Brain microvascular endothelial cell (primary cell): ENCODE results near the gene SERPIND1.

Experiments
- DNase-seq: peaks from one replicate; pipeline ENCODE4 v3.0.0-alpha.2; 2020
- H3K27ac ChIP-seq: fragments of 250-450 bp; sonication (Bioruptor Pico); 2 replicates; pipeline ENCODE4 v1.5.1; 2020; ENCODE audit warnings: mild to moderate bottlenecking, moderate library complexity
- H3K27me3 ChIP-seq: fragments of 250-450 bp; sonication (Bioruptor Pico); replicated peaks from 2 replicates; pipeline ENCODE4 v1.5.1; 2020; ENCODE audit warnings: mild to moderate bottlenecking
- H3K36me3 ChIP-seq: fragments of 250-450 bp; sonication (Bioruptor Pico); replicated peaks from 2 replicates; pipeline ENCODE4 v1.5.1; 2020; ENCODE audit warnings: mild to moderate bottlenecking
- H3K4me3 ChIP-seq: 2 replicates; pipeline ENCODE4 v1.5.1; 2011; ENCODE audit warnings: low read depth, mild to moderate bottlenecking, control low read depth, low read length, moderate library complexity
- in situ Hi-C: cut with HindIII; loops from 2 replicates; pipeline ENCODE4 v1.10.0; 2017; ENCODE audit warnings: low sequenced_read_pairs, low pct_ligation_motif_present
- TF ChIP-seq, protein P1 (sequence below): IDR thresholded peaks from 2 replicates; pipeline ENCODE4 v1.5.1; 2011; ENCODE audit warnings: low read depth, mild to moderate bottlenecking, moderate library complexity, low read length, control low read depth, inconsistent platforms; ENCODE audit errors: missing control alignments

The SERPIND1 gene

DNA sequence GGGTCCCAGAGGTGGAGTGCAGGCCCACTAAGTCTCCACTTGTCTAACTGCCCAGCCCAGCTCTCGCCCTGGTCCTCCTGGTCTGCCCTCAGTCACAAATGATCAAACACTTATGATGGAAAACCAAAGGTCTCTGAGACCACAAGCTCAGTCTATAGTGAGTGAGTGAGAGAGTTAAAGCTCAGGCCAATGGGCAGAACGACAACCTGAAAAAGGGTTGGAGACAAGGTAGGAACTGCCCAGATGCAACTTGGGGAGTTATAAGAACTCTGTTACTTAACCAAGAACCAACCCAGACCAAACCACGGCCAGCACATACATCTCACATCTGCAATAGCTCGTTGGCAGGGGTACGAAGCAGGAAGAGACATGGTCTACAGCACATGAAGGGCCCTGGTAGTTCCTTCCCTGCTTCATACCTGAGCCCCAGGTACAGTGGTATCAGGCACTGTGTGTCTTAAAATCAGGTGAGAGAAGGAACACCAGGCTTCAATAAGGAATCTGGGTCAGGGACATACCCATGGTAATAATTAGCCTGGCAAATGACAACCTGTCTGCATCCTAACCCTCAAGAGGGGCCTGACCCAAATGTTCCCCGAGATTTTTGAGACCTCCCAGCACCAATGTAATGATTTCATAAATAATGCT is 35.7 kb downstream of the SERPIND1 start:
- DNase-seq, result no peak
- peaks cover 36% of the 10 kb centered on the region for H3K36me3 ChIP-seq
- in situ Hi-C loops, result no loop called here
- no peaks in the 10 kb centered on the region for H3K27me3 ChIP-seq
- H3K4me3 ChIP-seq, result no peak overlapping the region
- H3K27ac ChIP-seq, result no peak overlapping the region
- TF ChIP-seq, protein P1, sequence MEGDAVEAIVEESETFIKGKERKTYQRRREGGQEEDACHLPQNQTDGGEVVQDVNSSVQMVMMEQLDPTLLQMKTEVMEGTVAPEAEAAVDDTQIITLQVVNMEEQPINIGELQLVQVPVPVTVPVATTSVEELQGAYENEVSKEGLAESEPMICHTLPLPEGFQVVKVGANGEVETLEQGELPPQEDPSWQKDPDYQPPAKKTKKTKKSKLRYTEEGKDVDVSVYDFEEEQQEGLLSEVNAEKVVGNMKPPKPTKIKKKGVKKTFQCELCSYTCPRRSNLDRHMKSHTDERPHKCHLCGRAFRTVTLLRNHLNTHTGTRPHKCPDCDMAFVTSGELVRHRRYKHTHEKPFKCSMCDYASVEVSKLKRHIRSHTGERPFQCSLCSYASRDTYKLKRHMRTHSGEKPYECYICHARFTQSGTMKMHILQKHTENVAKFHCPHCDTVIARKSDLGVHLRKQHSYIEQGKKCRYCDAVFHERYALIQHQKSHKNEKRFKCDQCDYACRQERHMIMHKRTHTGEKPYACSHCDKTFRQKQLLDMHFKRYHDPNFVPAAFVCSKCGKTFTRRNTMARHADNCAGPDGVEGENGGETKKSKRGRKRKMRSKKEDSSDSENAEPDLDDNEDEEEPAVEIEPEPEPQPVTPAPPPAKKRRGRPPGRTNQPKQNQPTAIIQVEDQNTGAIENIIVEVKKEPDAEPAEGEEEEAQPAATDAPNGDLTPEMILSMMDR, result no peak

DNA sequence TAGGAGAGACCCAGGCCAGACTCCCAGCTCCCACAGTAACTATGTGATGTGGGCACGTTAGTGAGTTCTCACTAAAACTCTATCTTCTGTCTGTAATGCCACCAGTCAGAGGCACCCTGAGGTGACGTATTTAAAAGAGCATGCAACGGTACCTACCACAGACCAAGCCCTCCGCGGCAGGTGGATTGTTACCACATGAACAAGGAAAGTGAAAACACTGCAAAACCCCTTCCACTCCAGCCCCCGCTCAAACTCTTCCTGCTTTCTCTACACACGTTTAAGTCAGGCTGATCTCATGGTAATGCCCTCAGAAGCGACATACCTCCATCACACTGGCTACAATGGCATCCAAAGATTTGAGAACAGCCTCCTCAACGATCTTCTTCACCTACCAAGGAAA is 36.7 kb downstream of the SERPIND1 start:
- no peak for DNase-seq
- H3K27ac ChIP-seq, result no peak overlapping the region
- TF ChIP-seq, protein P1, result no peak
- no peak overlapping the region for H3K4me3 ChIP-seq
- in situ Hi-C loops, result no loop called here
- peaks cover 30% of the 10 kb centered on the region for H3K36me3 ChIP-seq
- H3K27me3 ChIP-seq, result no peaks in the 10 kb centered on the region

DNA sequence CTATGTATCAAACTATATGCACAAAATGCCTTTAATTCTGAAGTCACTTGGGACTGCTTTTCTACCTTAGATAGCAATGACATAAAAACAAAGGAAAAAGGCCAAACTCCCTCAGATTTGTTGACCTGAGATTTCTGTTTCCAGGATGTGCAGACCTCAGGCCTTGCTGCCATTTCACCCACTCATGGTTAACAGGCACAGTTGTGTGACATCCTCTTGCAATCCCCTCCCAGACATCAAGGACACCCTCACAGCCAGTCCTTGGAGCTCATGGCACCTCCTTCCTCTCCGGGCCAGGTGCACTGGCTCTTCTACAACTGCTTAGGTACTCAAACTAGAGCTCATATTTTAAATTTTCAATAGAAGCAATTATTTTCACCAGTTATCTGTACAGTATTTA is 37.3 kb downstream of the SERPIND1 start:
- in situ Hi-C loops, result no loop called here
- H3K27ac ChIP-seq, result no peak overlapping the region
- TF ChIP-seq, protein P1, result no peak
- DNase-seq, result no peak
- H3K36me3 ChIP-seq, result peaks cover 31% of the 10 kb centered on the region
- no peaks in the 10 kb centered on the region for H3K27me3 ChIP-seq
- no peak overlapping the region for H3K4me3 ChIP-seq

DNA sequence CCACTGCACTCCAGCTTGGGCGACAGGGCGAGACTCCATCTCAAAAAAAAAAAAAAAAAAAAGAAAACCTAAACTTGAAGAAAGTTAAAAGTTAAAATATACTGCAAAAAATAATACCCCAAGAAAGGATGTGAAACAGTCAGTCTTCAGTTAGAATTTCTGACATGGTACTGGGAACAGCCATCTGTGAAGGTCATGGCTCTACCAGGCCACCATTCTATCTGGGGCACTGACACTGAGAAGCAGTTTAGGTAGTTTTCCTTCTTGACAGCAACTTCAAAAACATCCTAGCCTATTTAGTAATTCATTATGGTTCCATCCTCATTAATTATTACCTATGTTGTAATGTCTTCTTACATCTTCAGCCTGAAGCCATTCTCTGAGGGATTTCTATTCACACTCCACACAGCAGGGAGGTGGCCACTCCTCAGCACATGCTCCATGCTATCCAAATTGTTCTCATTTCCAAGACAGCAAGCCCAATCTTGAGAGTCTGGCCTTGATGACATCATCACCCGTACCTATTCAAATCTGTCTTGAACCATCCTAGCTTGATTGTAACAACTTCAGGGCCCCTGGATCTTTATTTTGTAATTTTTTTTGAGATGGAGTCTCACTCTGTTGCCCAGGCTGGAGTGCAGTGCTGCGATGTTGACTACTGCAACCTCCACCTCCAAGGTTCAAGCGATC is 38.2 kb downstream of the SERPIND1 start:
- Histone ChIP-seq H3K27me3 (no peaks in the 10 kb centered on the region), H3K27ac (no peak overlapping the region), H3K4me3 (no peak overlapping the region), H3K36me3 (peaks cover 31% of the 10 kb centered on the region)
- no peak for DNase-seq
- in situ Hi-C loops, result no loop called here
- TF ChIP-seq, protein P1, result no peak

DNA sequence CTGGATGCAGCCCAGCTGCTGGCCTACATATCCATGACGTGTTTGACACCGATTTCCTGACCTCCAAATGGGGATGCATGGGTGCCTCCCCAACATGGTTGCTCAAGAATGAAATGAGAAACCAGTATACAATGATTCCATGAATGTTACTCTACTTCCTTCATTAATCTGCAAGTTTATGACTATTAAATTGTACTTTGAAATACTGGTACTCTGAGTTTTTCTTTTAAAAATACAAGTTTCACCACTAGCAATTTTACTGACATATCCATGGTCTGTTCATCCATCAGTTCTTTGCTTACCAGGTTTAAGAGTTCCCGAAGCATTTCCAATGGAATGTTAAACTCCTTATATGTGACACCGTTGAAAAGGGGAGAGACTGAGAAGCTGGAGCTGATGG is 39.1 kb downstream of the SERPIND1 start:
- no peak overlapping the region for H3K4me3 ChIP-seq
- no peak for DNase-seq
- no peak overlapping the region for H3K27ac ChIP-seq
- H3K36me3 ChIP-seq, result peaks cover 35% of the 10 kb centered on the region
- TF ChIP-seq, protein P1, result no peak
- no peaks in the 10 kb centered on the region for H3K27me3 ChIP-seq
- in situ Hi-C loops, result no loop called here
